Stimulated activated CD4-positive, alpha-beta T cell treated with anti-CD3 and anti-CD28 coated beads, TNF-alpha, amount 100 ng/mL, for 48 hours (primary cell): ENCODE data around the gene AADACL3.
"Not testable (repeated sequence)": the region's sequence is repeated elsewhere in the genome, so short reads cannot be mapped to it uniquely, and the experiment has no call there.

ENCODE experiments used
- DNase-seq, 3 donors: peaks; one replicate each; pipeline ENCODE4 v3.0.0-alpha.2; 2020; ENCODE audit warnings: low read depth in 3 of 3

Gene AADACL3

GRCh38 chr1:12715896-12716437 lies at the start of gene AADACL3:
Gene AADACL3 (plus strand): TSS chr1:12716110. CDS start chr1:12716177, 67 bp downstream.
- no peak for DNase-seq

- DNase-seq: no peak
Measured at GRCh38 chr1:12666141-12666735, 49.7 kb upstream of the AADACL3 start.

GRCh38 chr1:12669529-12670068 lies 46.3 kb upstream of the AADACL3 start:
- no peak for DNase-seq

DNA sequence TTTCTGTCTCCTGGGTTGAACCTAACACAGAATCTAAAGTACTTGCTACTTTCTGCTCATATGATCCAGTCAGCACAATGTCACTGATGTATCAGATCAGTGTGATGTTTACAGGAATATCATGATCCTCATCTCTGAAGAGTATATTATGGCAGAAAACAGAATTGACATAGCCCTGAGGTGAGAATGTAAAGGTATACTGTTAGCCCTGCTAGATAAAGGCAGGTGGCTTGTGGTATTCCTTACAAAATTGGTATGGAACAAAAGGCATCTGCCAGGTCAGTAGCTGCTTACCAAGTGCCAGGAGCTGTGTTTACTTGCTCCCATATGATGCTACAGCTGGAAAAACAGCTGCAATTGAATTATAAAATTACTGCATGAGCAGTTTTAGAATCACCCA lies 41.6 kb upstream of the AADACL3 start:
- no peak for DNase-seq

GRCh38 chr1:12676122-12676521 lies 39.8 kb upstream of the AADACL3 start:
- not testable (repeated sequence) for DNase-seq

GRCh38 chr1:12677565-12677964 lies 38.3 kb upstream of the AADACL3 start:
- no peak for DNase-seq

- DNase-seq: no peak
Measured at GRCh38 chr1:12678350-12678749, 37.6 kb upstream of the AADACL3 start.

DNA sequence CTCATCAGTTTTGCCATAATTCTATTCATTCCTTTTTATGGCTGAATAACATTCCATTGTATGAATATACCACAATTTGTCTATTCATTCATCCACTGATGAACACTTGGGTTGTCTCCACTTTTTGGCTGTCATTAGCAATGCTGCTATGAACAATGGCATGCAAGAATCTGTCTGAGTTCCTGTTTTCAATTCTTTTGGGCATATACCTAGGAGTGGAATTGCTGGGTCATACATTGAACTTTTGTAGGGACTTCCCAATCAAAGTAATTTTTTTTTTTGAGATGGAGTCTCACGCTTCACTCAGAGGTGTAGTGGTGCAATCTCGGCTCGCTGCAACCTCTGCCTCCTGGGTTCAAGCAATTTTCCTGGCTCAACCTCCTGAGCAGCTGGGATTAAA lies 37.1 kb upstream of the AADACL3 start:
- no peak for DNase-seq

DNA sequence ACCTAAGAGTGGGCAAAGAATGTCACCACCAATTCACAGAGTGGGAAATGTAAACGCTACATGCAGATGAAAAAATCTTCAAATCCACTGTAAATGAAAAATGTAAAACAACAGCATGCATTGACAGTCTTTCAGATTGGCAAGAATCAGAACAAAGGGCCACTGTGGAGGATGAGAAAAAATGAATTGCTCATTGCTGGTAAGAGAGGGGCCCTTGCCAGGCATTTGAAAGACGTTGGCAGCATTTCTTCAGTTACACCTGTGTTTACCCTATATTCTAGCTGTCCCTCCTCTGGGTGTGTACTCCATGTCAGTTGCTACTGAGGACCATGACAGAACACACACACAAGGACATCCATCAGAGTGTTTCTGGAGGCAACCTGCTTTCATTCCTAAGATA lies 25.8 kb upstream of the AADACL3 start:
- DNase-seq: no peak

GRCh38 chr1:12692967-12693782 lies 22.7 kb upstream of the AADACL3 start:
- no peak for DNase-seq

DNA sequence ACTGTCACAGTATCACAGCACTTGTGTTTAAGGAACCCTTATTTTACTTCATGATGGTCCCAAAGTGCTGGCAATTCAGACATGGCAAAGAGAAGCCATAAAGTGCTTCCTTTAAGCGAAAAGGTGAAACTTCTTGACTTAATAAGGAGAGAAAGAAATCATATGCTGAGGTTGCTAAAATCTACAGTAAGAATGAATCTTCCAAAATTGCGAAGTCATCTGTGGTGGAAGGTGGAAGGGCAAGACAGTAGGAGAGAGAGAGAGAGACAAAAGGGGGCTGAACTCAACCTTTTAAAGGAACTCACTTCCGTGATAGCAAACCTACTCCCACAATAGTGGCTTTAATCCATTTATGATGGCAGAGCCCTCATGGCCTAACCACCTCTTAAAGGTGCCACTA lies 19.3 kb upstream of the AADACL3 start:
- DNase-seq: no peak

GRCh38 chr1:12697397-12697796 lies 18.5 kb upstream of the AADACL3 start:
- DNase-seq: no peak

- no peak for DNase-seq
Measured at GRCh38 chr1:12703821-12704451, 12.0 kb upstream of the AADACL3 start.

- DNase-seq: no peak
Measured at GRCh38 chr1:12706061-12706460, 9.8 kb upstream of the AADACL3 start.

DNA sequence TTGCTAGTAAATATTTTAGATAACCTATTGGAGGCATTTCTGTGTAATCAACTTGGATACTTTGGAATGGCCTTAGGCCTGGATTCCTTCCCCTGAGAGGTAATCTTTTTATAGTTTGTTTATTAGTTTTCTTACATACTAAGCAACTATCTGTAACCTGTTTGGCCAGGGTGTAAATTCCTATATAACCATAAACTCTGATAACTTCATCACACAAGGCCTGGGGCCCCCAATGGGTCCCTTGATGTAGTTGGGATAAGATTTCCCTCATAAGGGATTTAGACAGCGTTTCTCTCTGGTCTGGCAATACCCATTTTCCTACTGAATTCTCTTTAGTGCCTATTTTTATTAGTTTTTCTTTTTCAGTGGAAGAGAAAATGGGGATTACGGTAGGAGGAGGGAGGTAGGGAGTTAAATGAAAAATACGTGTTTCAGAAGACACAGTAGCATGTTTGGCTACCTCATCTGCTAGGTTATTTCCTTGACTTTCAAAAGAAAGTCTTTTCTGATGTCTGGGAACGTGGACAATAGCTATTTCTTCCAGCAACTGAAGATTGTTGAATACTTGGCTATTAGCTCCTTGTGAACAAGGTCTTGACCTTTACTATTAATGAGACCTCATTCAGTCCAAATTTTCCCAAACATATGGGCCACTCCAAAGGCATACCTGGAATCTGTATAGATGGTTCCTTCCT lies 7.4 kb upstream of the AADACL3 start:
- no peak for DNase-seq

GRCh38 chr1:12709091-12709491 lies 6.8 kb upstream of the AADACL3 start:
- no peak for DNase-seq

GRCh38 chr1:12709696-12710095 lies 6.2 kb upstream of the AADACL3 start:
- no peak for DNase-seq

- no peak for DNase-seq
Measured at GRCh38 chr1:12711536-12711935, 4.4 kb upstream of the AADACL3 start.

DNA sequence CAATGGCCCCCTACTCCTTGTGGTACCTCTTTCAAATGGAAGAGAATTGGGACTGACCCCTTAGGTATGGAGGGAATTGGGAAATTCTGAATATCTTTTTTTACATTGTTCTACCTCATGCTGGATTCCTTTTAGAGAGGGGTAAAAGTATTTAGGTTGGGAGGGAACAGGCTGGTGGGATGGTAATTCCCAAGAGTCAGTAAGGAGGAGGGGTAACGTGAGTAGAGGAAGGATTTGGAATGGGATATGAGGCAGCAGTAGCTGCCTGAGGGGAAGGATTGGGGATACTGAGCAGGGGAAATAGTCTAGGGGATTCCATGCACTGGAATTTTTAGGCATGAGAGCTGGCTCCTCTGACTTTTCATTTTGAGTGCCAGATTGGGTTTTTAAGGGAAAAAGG lies 3.8 kb upstream of the AADACL3 start:
- DNase-seq: no peak

GRCh38 chr1:12712929-12713328 lies 3.0 kb upstream of the AADACL3 start:
- no peak for DNase-seq

DNA sequence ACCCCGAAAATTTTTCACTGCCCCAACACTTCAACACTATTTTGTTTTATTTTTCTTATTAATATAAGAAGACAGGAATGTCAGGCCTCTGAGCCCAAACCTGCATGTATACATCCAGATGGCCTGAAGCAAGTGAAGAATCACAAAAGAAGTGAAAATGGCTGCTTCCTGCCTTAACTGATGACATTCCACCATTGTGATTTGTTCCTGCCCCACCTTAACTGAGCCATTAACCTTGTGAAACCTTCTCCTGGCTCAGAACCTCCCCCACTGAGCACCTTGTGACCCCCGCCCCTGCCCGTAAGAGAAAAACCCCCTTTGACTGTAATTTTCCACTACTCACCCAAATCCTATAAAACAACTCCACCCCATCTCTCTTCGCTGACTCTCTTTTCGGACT lies 2.3 kb upstream of the AADACL3 start:
- DNase-seq: not testable (repeated sequence)
